HG02571 (cell line): ENCODE measurements around the gene LMAN2L.

ENCODE experiments used
- ATAC-seq: cut with Tn5 transposase; IDR thresholded peaks from one replicate; pipeline ENCODE4 v1.9.1; 2021; ENCODE audit warnings: mild to moderate bottlenecking, moderate library complexity; ENCODE audit not compliant: unreplicated experiment

LMAN2L gene

GRCh38 chr2:96661324-96661723 lies 78.5 kb downstream of the LMAN2L start:
- ATAC-seq = no peak

DNA sequence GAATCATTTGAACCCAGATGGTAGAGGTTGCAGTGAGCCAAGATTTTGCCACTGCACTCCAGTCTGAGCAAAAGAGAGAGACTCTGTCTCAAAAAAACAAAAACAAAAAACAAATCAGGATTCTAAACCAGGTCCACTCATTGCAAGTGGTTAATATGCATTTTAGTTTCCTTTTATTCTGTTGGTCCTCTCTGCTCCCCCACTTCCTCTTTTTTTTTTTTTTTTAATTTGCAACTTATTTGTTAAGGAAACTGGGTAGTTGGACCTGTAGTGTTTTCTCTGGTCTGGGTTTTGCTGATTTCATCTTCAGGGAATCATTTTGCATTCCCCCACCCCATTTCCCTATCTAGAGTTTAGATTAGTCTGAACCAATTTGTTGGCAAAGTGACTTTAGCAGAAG lies 83.3 kb downstream of the LMAN2L start:
- no peak for ATAC-seq
